HEK293 (cell line): ENCODE measurements around the gene KIRREL3.

ENCODE experiments used
- CTCF ChIA-PET: fragments of 350-600 bp; formaldehyde crosslinking; extraction: SDS; loops from one replicate; lab custom pipeline; 2021; ENCODE audit warnings: antibody characterized with exemption; lab: Yijun Ruan, JAX
- POLR2A ChIA-PET: fragments of 300-600 bp; formaldehyde crosslinking; extraction: SDS; loops from one replicate; lab custom pipeline; 2020; ENCODE audit warnings: antibody characterized with exemption, inconsistent platforms; lab: Yijun Ruan, JAX
- H3K27ac ChIP-seq: fragments of 200-500 bp; sonication (Bioruptor generic); 2 replicates; pipeline ENCODE4 v1.5.1; 2014; ENCODE audit warnings: low read depth, low read length, control low read depth, inconsistent platforms; ENCODE audit errors: extremely low read depth
- H3K36me3 ChIP-seq, 2 experiments: fragments of 200-500 bp in 1 of 2; sonication (Bioruptor generic) in 1 of 2; 1 replicate in 1 of 2; 2 replicates in 1 of 2; pipeline ENCODE4 v1.5.1; 2014 to 2017; ENCODE audit warnings: inconsistent platforms in 2 of 2, low read length in 2 of 2; ENCODE audit not compliant: control insufficient read depth in 2 of 2, insufficient read depth in 1 of 2
- H3K4me1 ChIP-seq: fragments of 200-500 bp; sonication (Bioruptor generic); 2 replicates; pipeline ENCODE4 v1.5.1; 2014; ENCODE audit warnings: mild to moderate bottlenecking, low read length, inconsistent platforms; ENCODE audit not compliant: control insufficient read depth, insufficient read depth
- H3K4me3 ChIP-seq: 2 replicates; pipeline ENCODE4 v1.5.1; 2011; ENCODE audit warnings: low read depth, mild to moderate bottlenecking, control low read depth, low read length, moderate library complexity
- H3K9me3 ChIP-seq: fragments of 200-500 bp; sonication (Bioruptor generic); 2 replicates; pipeline ENCODE4 v1.5.1; 2014; ENCODE audit warnings: low read depth, low read length, inconsistent platforms; ENCODE audit not compliant: control insufficient read depth, insufficient read depth
- BCL11B ChIP-seq: fragments of 450-650 bp; formaldehyde crosslinking; IDR thresholded peaks from 2 replicates; pipeline ENCODE4 v1.5.1; 2016; ENCODE audit warnings: low read depth, missing biosample characterization, missing genetic modification characterization
- EGR2 ChIP-seq: fragments of 450-650 bp; formaldehyde crosslinking; IDR thresholded peaks from 2 replicates; pipeline ENCODE4 v1.5.1; 2016; ENCODE audit warnings: low read depth, missing biosample characterization, missing genetic modification characterization
- GLI2 ChIP-seq: fragments of 450-650 bp; formaldehyde crosslinking; IDR thresholded peaks from 2 replicates; pipeline ENCODE4; 2017; ENCODE audit warnings: missing biosample characterization, missing genetic modification characterization, low read depth, borderline replicate concordance
- PRDM2 ChIP-seq: fragments of 450-650 bp; formaldehyde crosslinking; IDR thresholded peaks from 2 replicates; pipeline ENCODE4 v1.5.1; 2016; ENCODE audit warnings: missing biosample characterization, missing genetic modification characterization, borderline replicate concordance
- TCF7L2 ChIP-seq: IDR thresholded peaks from 2 replicates; pipeline ENCODE4 v1.6.1; 2011; ENCODE audit warnings: low read depth, mild to moderate bottlenecking, inconsistent platforms, low read length, moderate library complexity, borderline replicate concordance
- ZBTB11 ChIP-seq: fragments of 450-650 bp; formaldehyde crosslinking; conservative IDR thresholded peaks from 2 replicates; pipeline ENCODE4 v1.5.1; 2016; ENCODE audit warnings: low read depth, missing biosample characterization, missing genetic modification characterization
- ZBTB20 ChIP-seq: fragments of 450-650 bp; formaldehyde crosslinking; IDR thresholded peaks from 2 replicates; pipeline ENCODE4 v1.5.1; 2016; ENCODE audit warnings: missing biosample characterization, missing genetic modification characterization
- ZBTB7A ChIP-seq: fragments of 450-650 bp; formaldehyde crosslinking; IDR thresholded peaks from 2 replicates; pipeline ENCODE4 v1.5.1; 2016; ENCODE audit warnings: low read depth, missing biosample characterization, missing genetic modification characterization
- ZNF138 ChIP-seq: fragments of 450-650 bp; formaldehyde crosslinking; IDR thresholded peaks from 2 replicates; pipeline ENCODE4 v1.5.1; 2016; ENCODE audit warnings: missing biosample characterization, missing genetic modification characterization, borderline replicate concordance
- ZNF146 ChIP-seq: fragments of 450-650 bp; formaldehyde crosslinking; IDR thresholded peaks from 2 replicates; pipeline ENCODE4 v1.5.1; 2016; ENCODE audit warnings: missing biosample characterization, missing genetic modification characterization
- ZNF175 ChIP-seq: fragments of 450-650 bp; formaldehyde crosslinking; IDR thresholded peaks from 2 replicates; pipeline ENCODE4 v1.5.1; 2016; ENCODE audit warnings: missing biosample characterization, missing genetic modification characterization
- ZNF26 ChIP-seq: fragments of 450-650 bp; formaldehyde crosslinking; IDR thresholded peaks from 2 replicates; pipeline ENCODE4 v1.5.1; 2016; ENCODE audit warnings: missing biosample characterization, missing genetic modification characterization
- ZNF292 ChIP-seq: fragments of 450-650 bp; formaldehyde crosslinking; IDR thresholded peaks from 2 replicates; pipeline ENCODE4 v1.5.1; 2016; ENCODE audit warnings: low read depth, missing biosample characterization, missing genetic modification characterization, borderline replicate concordance
- ZNF335 ChIP-seq: fragments of 450-650 bp; formaldehyde crosslinking; conservative IDR thresholded peaks from 2 replicates; pipeline ENCODE4 v1.5.1; 2016; ENCODE audit warnings: missing biosample characterization, missing genetic modification characterization
- ZNF350 ChIP-seq: fragments of 450-650 bp; formaldehyde crosslinking; IDR thresholded peaks from 2 replicates; pipeline ENCODE4 v1.5.0; 2017; ENCODE audit warnings: missing biosample characterization, mild to moderate bottlenecking, missing genetic modification characterization
- ZNF354C ChIP-seq: fragments of 450-650 bp; formaldehyde crosslinking; IDR thresholded peaks from 2 replicates; pipeline ENCODE4 v1.5.1; 2016; ENCODE audit warnings: missing biosample characterization, missing genetic modification characterization, low read depth, borderline replicate concordance
- ZNF670 ChIP-seq: fragments of 450-650 bp; formaldehyde crosslinking; IDR thresholded peaks from 2 replicates; pipeline ENCODE4 v1.5.1; 2016; ENCODE audit warnings: missing biosample characterization, missing genetic modification characterization, low read depth
- ZNF747 ChIP-seq: fragments of 450-650 bp; formaldehyde crosslinking; IDR thresholded peaks from 2 replicates; pipeline ENCODE4 v1.5.1; 2016; ENCODE audit warnings: missing biosample characterization, missing genetic modification characterization
- ZNF768 ChIP-seq: fragments of 450-650 bp; formaldehyde crosslinking; IDR thresholded peaks from 2 replicates; pipeline ENCODE4 v1.5.1; 2018; ENCODE audit warnings: missing biosample characterization, mild to moderate bottlenecking, missing genetic modification characterization
- ZNF837 ChIP-seq: fragments of 450-650 bp; formaldehyde crosslinking; IDR thresholded peaks from 2 replicates; pipeline ENCODE4 v1.5.1; 2016; ENCODE audit warnings: missing biosample characterization, missing genetic modification characterization
- ZNF843 ChIP-seq: fragments of 450-650 bp; formaldehyde crosslinking; IDR thresholded peaks from 2 replicates; pipeline ENCODE4 v1.5.1; 2016; ENCODE audit warnings: missing biosample characterization, missing genetic modification characterization
- ZSCAN18 ChIP-seq: fragments of 450-650 bp; formaldehyde crosslinking; IDR thresholded peaks from 2 replicates; pipeline ENCODE4 v1.5.1; 2016; ENCODE audit warnings: missing biosample characterization, missing genetic modification characterization
- ZSCAN30 ChIP-seq: fragments of 450-650 bp; IDR thresholded peaks from 2 replicates; pipeline ENCODE4 v1.5.1; 2018; ENCODE audit warnings: missing biosample characterization, mild to moderate bottlenecking, missing genetic modification characterization, moderate library complexity

KIRREL3 gene

GRCh38 chr11:126522606-126523005 is 478.0 kb downstream of the KIRREL3 start (continued):
- TF ChIP-seq ZNF335 (tag by site-specific recombination) (no peak), ZNF354C (tag by site-specific recombination) (no peak), ZNF292 (tag by site-specific recombination) (no peak), ZNF843 (tag by site-specific recombination) (no peak), BCL11B (tag by site-specific recombination) (no peak), ZSCAN30 (tag by site-specific recombination) (no peak)

GRCh38 chr11:126522152-126522551 is 478.4 kb downstream of the KIRREL3 start:
- H3K27ac ChIP-seq, result no peak overlapping the region
- no peak for TF ChIP-seq ZNF26 (tag by site-specific recombination)
- no peak for TF ChIP-seq ZBTB11 (tag by site-specific recombination)
- no peak for TF ChIP-seq EGR2 (tag by site-specific recombination)
- no peak for TF ChIP-seq ZNF747
- no peak for TF ChIP-seq ZSCAN18 (tag by site-specific recombination)
- TF ChIP-seq PRDM2 (tag by site-specific recombination), result no peak
- no peak for TF ChIP-seq ZNF350 (tag by site-specific recombination)
- TF ChIP-seq TCF7L2, result no peak
- no peak for TF ChIP-seq GLI2 (tag by site-specific recombination)
- TF ChIP-seq ZBTB7A (tag by site-specific recombination), result no peak
- TF ChIP-seq ZNF670 (tag by site-specific recombination), result no peak
- no peak for TF ChIP-seq ZNF768 (tag by site-specific recombination)
- TF ChIP-seq ZBTB20 (tag by site-specific recombination), result no peak
- TF ChIP-seq ZNF837 (tag by site-specific recombination), result no peak
- TF ChIP-seq ZNF175, result no peak
- TF ChIP-seq ZNF138 (tag by site-specific recombination), result no peak
- no peak for TF ChIP-seq ZNF146 (tag by site-specific recombination)
- TF ChIP-seq, all 188 proteins: peak for 0
- ChIA-PET CTCF (no interaction called here), POLR2A (no interaction called here)
- no peaks in the 10 kb centered on the region for H3K36me3 ChIP-seq
- no peaks in the 10 kb centered on the region for H3K4me1 ChIP-seq
- H3K4me3 ChIP-seq, result no peak overlapping the region
- no peaks in the 10 kb centered on the region for H3K9me3 ChIP-seq
